Measurements from ENCODE around the gene UNC45B.

Gene UNC45B

DNA sequence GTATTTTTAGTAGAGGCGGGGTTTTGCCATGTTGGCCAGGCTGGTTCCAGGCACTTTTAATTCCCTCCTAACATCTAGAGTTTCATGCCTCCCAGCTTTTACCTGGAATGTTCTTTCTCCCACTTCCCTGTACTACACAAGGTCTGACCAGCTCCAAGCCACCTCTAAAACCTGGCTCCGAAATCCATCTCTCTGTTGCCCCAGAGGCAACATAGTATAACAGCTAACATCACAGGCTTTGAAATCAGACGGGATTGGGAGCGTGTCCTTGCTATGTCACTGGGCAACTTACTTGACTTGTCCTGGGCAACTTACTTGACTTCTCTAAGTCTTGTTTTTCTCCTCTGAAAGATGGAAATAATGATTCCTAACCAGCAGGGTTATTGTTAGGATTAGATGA, 15.1 kb downstream of the UNC45B start:
- Histone ChIP-seq H3K27me3 (ENCODE audit: low read length) (no peaks in the 10 kb centered on the region), H3K27ac (ENCODE audit: low read depth, low read length) (no peak overlapping the region), H3F3A (ENCODE audit: insufficient read depth) (no peaks in the 10 kb centered on the region), H3K9me2 (replicated peaks; ENCODE audit: insufficient read depth, low read length) (no peaks in the 10 kb centered on the region), H3K9ac (ENCODE audit: low read length) (no peak overlapping the region), H3K4me2 (ENCODE audit: low read depth, low read length, poor library complexity, severe bottlenecking) (no peak overlapping the region), H3K36me3 (ENCODE audit: low read length) (no peaks in the 10 kb centered on the region), H3K79me2 (ENCODE audit: insufficient read depth, low read length) (no peaks in the 10 kb centered on the region), H4K20me1 (ENCODE audit: low read depth, low read length) (no peaks in the 10 kb centered on the region), H3K4me3 (ENCODE audit: insufficient read depth, low read length, poor library complexity, severe bottlenecking) (no peak overlapping the region), H3K9me3 (ENCODE audit: insufficient read depth, low read length) (no peaks in the 10 kb centered on the region), H2AFZ (ENCODE audit: low read depth, low read length, severe bottlenecking) (no peak overlapping the region)
- no peak for TF ChIP-seq EZH2phosphoT487 (conservative IDR thresholded peaks at IDR 0.05; ENCODE audit: low read length)
- TF ChIP-seq, protein P1, sequence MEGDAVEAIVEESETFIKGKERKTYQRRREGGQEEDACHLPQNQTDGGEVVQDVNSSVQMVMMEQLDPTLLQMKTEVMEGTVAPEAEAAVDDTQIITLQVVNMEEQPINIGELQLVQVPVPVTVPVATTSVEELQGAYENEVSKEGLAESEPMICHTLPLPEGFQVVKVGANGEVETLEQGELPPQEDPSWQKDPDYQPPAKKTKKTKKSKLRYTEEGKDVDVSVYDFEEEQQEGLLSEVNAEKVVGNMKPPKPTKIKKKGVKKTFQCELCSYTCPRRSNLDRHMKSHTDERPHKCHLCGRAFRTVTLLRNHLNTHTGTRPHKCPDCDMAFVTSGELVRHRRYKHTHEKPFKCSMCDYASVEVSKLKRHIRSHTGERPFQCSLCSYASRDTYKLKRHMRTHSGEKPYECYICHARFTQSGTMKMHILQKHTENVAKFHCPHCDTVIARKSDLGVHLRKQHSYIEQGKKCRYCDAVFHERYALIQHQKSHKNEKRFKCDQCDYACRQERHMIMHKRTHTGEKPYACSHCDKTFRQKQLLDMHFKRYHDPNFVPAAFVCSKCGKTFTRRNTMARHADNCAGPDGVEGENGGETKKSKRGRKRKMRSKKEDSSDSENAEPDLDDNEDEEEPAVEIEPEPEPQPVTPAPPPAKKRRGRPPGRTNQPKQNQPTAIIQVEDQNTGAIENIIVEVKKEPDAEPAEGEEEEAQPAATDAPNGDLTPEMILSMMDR (IDR thresholded peaks at IDR 0.05; ENCODE audit: insufficient read depth, low read length, poor library complexity, severe bottlenecking), result no peak

DNA sequence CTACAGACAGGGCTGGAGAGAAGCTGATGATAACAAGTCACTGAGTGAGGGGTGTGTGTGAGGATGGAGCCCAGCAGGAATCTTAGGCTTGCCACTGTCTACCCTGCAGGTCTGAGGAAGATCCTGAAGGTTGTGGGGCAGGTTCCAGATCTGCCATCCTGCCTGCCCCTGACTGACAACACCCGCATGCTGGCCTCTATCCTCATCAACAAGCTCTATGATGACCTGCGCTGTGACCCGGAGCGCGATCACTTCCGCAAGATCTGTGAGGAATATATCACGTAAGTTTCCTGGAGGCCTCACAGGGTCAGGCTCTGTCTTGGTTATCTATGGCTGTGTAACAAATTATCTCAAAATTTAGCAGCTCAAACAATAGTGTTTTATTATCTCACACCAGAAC, 16.3 kb downstream of the UNC45B start:
- Histone ChIP-seq H3F3A (ENCODE audit: insufficient read depth) (no peaks in the 10 kb centered on the region), H2AFZ (ENCODE audit: low read depth, low read length, severe bottlenecking) (no peak overlapping the region), H4K20me1 (ENCODE audit: low read depth, low read length) (no peaks in the 10 kb centered on the region), H3K9me3 (ENCODE audit: insufficient read depth, low read length) (no peaks in the 10 kb centered on the region), H3K79me2 (ENCODE audit: insufficient read depth, low read length) (no peaks in the 10 kb centered on the region), H3K9me2 (replicated peaks; ENCODE audit: insufficient read depth, low read length) (no peaks in the 10 kb centered on the region), H3K9ac (ENCODE audit: low read length) (no peak overlapping the region), H3K27me3 (ENCODE audit: low read length) (no peaks in the 10 kb centered on the region), H3K4me2 (ENCODE audit: low read depth, low read length, poor library complexity, severe bottlenecking) (no peak overlapping the region), H3K27ac (ENCODE audit: low read depth, low read length) (no peak overlapping the region), H3K36me3 (ENCODE audit: low read length) (no peaks in the 10 kb centered on the region), H3K4me3 (ENCODE audit: insufficient read depth, low read length, poor library complexity, severe bottlenecking) (no peak overlapping the region)
- TF ChIP-seq EZH2phosphoT487 (conservative IDR thresholded peaks at IDR 0.05; ENCODE audit: low read length), result no peak
- TF ChIP-seq, protein P1 (IDR thresholded peaks at IDR 0.05; ENCODE audit: insufficient read depth, low read length, poor library complexity, severe bottlenecking), result no peak

DNA sequence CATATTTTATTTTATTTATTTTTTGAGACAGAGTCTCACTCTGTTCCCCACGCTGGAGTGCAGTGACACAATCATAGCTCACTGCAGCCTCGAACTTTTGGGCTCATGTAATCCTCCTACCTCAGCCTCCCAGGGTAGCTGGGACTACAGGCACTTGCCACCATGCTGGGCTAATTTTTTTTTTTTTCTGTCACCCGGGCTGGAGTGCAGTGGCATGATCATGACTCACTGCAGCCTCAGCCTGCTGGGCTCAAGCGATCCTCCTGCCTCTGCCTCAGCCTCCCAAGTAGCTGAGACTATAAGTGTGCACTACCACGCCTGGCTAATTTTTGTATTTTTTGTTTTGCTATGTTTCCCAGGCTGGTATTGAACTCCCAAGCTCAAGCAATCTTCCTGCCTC, 17.1 kb downstream of the UNC45B start:
- Histone ChIP-seq H3K9me2 (replicated peaks; ENCODE audit: insufficient read depth, low read length) (no peaks in the 10 kb centered on the region), H3F3A (ENCODE audit: insufficient read depth) (no peaks in the 10 kb centered on the region), H3K9me3 (ENCODE audit: insufficient read depth, low read length) (no peaks in the 10 kb centered on the region), H3K79me2 (ENCODE audit: insufficient read depth, low read length) (no peaks in the 10 kb centered on the region), H3K4me2 (ENCODE audit: low read depth, low read length, poor library complexity, severe bottlenecking) (no peak overlapping the region), H4K20me1 (ENCODE audit: low read depth, low read length) (no peaks in the 10 kb centered on the region), H2AFZ (ENCODE audit: low read depth, low read length, severe bottlenecking) (no peak overlapping the region), H3K4me3 (ENCODE audit: insufficient read depth, low read length, poor library complexity, severe bottlenecking) (no peak overlapping the region), H3K36me3 (ENCODE audit: low read length) (no peaks in the 10 kb centered on the region), H3K27ac (ENCODE audit: low read depth, low read length) (no peak overlapping the region), H3K27me3 (ENCODE audit: low read length) (no peaks in the 10 kb centered on the region), H3K9ac (ENCODE audit: low read length) (no peak overlapping the region)
- TF ChIP-seq EZH2phosphoT487 (conservative IDR thresholded peaks at IDR 0.05; ENCODE audit: low read length), result no peak
- TF ChIP-seq, protein P1 (IDR thresholded peaks at IDR 0.05; ENCODE audit: insufficient read depth, low read length, poor library complexity, severe bottlenecking), result no peak
